Psoas muscle (tissue), 8 donors: Measurements from ENCODE around the gene IFNA8. TPM values are rescaled to one million over a fixed set of nuclear protein-coding genes. Genes with fewer than 3 reads are reported as not detected.

ENCODE experiments used
- ATAC-seq, 4 donors: fragments of 200-7000 bp; cut with Tn5 transposase; one replicate each; pipeline ENCODE4 v1.9.1; 2020; ENCODE audit warnings: moderate library complexity in 3 of 4, mild to moderate bottlenecking in 2 of 4
- DNase-seq, 2 donors: peaks; one replicate each; pipeline ENCODE4 v3.0.0-alpha.2; 2020
- H3K27ac ChIP-seq: fragments of 200-600 bp; one replicate; pipeline ENCODE4 v1.8.0; 2022
- H3K27me3 ChIP-seq, 3 donors: fragments of 200-600 bp in 1 of 3; one replicate each; pipeline versions ENCODE4 v1.6.1 to v1.8.0; 2013 to 2022; ENCODE audit warnings: low read length in 2 of 3, mild to moderate bottlenecking in 2 of 3, moderate library complexity in 1 of 3; ENCODE audit not compliant: insufficient read depth in 3 of 3
- H3K36me3 ChIP-seq, 2 donors: fragments of 200-600 bp in 1 of 2; one replicate each; pipeline versions ENCODE4 v1.6.1 to v1.8.0; 2013 to 2022; ENCODE audit warnings: low read depth in 1 of 2, mild to moderate bottlenecking in 1 of 2, moderate library complexity in 1 of 2; ENCODE audit not compliant: insufficient read depth in 1 of 2
- H3K4me1 ChIP-seq: fragments of 200-600 bp; one replicate; pipeline ENCODE4 v1.8.0; 2022
- H3K4me3 ChIP-seq: fragments of 200-600 bp; one replicate; pipeline ENCODE4 v1.8.0; 2022; ENCODE audit warnings: mild to moderate bottlenecking
- H3K9me3 ChIP-seq: fragments of 200-600 bp; one replicate; pipeline ENCODE4 v1.8.0; 2022
- WGBS, 3 donors: extraction: QIAGEN DNeasy Blood & Tissue Kit; methylation state at CpG; one replicate each; pipeline versions ENCODE4 v1.1.6 to v1.1.7; 2013; 5-methylcytosine and 5-hydroxymethylcytosine counted together
- intact Hi-C, 2 donors: fragments of 100-400 bp; cut with DNase I; formaldehyde crosslinking; loops; one replicate each; pipeline versions ENCODE4 v1.11.0 to v1.14.2; 2022
- polyA plus RNA-seq, 3 donors: library from polyadenylated mRNA; stranded (reverse); fragments of 200-250 nt; gene quantifications; one replicate each; pipeline ENCODE4 v1.2.3, GENCODE V29; 2013
- total RNA-seq, 4 donors: library from RNA; stranded (reverse); fragmentation: NEBNext Ultra II Directional in 2 of 4; extraction: Animal tissue kit (Norgen Biotek cat#: 25700) in 2 of 4; gene quantifications; one replicate each; pipeline versions ENCODE4 v1.2.1 to v1.2.4, GENCODE V29; 2021 to 2023
- TF ChIP-seq, protein P1 (sequence below): fragments of 200-600 bp; IDR thresholded peaks from one replicate; pipeline ENCODE4 v1.8.0; 2022; ENCODE audit warnings: antibody characterized with exemption
- donor health status: healthy with polysubstance abuse.
- donor health status: DM: no; HTN: no; CAD: no; lungs with moderate emphysema.
- donor health status: Bipolar disorder and iron deficiency.
- donor health status: healthy.
- donor health status: DM: yes; HTN: yes; CAD: no.
- donor health status: DM: no; HTN: no; CAD: no.
- donor health status: DM: no; HTN: no; CAD: no.
- donor health status: DM: yes; HTN: yes; CAD: no.

Gene IFNA8
- total and polyA plus RNA-seq, 7 donors, result not detected

GRCh38 chr9:21414220-21414940 lies 5.5 kb downstream of the IFNA8 start:
- no peaks in the 10 kb centered on the region for H3K9me3 ChIP-seq
- peaks cover 0 to 4% (median 0%) of the 10 kb centered on the region in 3 donors for H3K27me3 ChIP-seq
- 93 to 97% (median 94%) methylated on average over 2 of the region's 2 CpGs for WGBS, 3 donors
- no peaks in the 10 kb centered on the region for H3K4me1 ChIP-seq
- TF ChIP-seq, protein P1, sequence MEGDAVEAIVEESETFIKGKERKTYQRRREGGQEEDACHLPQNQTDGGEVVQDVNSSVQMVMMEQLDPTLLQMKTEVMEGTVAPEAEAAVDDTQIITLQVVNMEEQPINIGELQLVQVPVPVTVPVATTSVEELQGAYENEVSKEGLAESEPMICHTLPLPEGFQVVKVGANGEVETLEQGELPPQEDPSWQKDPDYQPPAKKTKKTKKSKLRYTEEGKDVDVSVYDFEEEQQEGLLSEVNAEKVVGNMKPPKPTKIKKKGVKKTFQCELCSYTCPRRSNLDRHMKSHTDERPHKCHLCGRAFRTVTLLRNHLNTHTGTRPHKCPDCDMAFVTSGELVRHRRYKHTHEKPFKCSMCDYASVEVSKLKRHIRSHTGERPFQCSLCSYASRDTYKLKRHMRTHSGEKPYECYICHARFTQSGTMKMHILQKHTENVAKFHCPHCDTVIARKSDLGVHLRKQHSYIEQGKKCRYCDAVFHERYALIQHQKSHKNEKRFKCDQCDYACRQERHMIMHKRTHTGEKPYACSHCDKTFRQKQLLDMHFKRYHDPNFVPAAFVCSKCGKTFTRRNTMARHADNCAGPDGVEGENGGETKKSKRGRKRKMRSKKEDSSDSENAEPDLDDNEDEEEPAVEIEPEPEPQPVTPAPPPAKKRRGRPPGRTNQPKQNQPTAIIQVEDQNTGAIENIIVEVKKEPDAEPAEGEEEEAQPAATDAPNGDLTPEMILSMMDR, result no peak
- ATAC-seq (no peak), DNase-seq (no peak)
- H3K36me3 ChIP-seq, result no peaks in the 10 kb centered on the region
- H3K4me3 ChIP-seq, result no peak overlapping the region
- intact Hi-C loops, result no loop called here
- no peak overlapping the region for H3K27ac ChIP-seq

- H3K4me1 ChIP-seq, result no peaks in the 10 kb centered on the region
- intact Hi-C loops, result no loop called here
- TF ChIP-seq, protein P1, result no peak
- H3K4me3 ChIP-seq, result no peak overlapping the region
- 57 to 70% (median 65%) methylated on average over 5 of the region's 5 CpGs for WGBS, 3 donors
- no peaks in the 10 kb centered on the region for H3K36me3 ChIP-seq
- H3K27me3 ChIP-seq, result no peaks in the 10 kb centered on the region
- no peak overlapping the region for H3K27ac ChIP-seq
- H3K9me3 ChIP-seq, result no peaks in the 10 kb centered on the region
- DNase-seq, result no peak
- no peak for ATAC-seq
These were observed 6.8 kb downstream of the IFNA8 start for GRCh38 chr9:21415493-21416267.

GRCh38 chr9:21428235-21428634 lies 19.3 kb downstream of the IFNA8 start:
- Histone ChIP-seq H3K36me3 (no peaks in the 10 kb centered on the region), H3K9me3 (no peaks in the 10 kb centered on the region), H3K27me3 (peaks cover 0 to 5% (median 5%) of the 10 kb centered on the region in 3 donors), H3K4me1 (no peaks in the 10 kb centered on the region), H3K27ac (no peak overlapping the region), H3K4me3 (no peak overlapping the region)
- DNase-seq, result no peak
- no peak for ATAC-seq
- 57 to 74% (median 69%) methylated on average over 1 of the region's 1 CpG for WGBS, 3 donors
- intact Hi-C loops, result no loop called here
- TF ChIP-seq, protein P1, result no peak

DNA sequence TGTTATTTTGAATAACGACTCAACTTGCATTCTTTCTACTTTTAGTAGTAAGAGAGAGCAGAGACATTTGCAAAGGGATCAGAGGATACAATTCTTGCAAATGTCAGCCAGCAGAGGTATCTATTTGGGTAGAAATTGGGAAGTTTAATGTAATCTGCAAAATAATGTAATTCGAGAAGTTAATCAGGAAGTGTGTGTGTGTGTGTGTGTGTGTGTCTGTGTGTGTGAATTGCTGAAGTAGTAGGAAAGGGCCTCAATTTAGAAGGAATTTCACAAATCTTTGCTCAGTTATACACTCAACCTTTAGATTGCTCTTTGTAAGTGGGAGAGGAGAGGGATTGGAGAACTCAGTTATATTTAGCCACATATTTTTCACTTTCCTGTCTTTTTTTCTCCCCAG lies 20.3 kb downstream of the IFNA8 start:
- no peaks in the 10 kb centered on the region for H3K9me3 ChIP-seq
- TF ChIP-seq, protein P1, result no peak
- no peak overlapping the region for H3K27ac ChIP-seq
- H3K4me3 ChIP-seq, result no peak overlapping the region
- H3K36me3 ChIP-seq, result no peaks in the 10 kb centered on the region
- 67 to 72% (median 69%) methylated on average over 2 of the region's 2 CpGs for WGBS, 3 donors
- ATAC-seq, result no peak
- intact Hi-C loops, result no loop called here
- no peak for DNase-seq
- no peaks in the 10 kb centered on the region for H3K4me1 ChIP-seq
- peaks cover 0 to 5% (median 5%) of the 10 kb centered on the region in 3 donors for H3K27me3 ChIP-seq
